PC-3 (cell line): ENCODE results near the gene CHRNB1. TPM values are rescaled to one million over a fixed set of nuclear protein-coding genes. Genes with fewer than 3 reads are reported as not detected.
A peak's percentile ranks its signal among the peaks of the same experiment; 100 is the strongest.

Source experiments
- ATAC-seq: fragments of 200-7000 bp; cut with Tn5 transposase; 2 replicates; pipeline ENCODE4 v1.9.1; 2020; ENCODE audit warnings: mild to moderate bottlenecking, moderate library complexity
- BruUV-seq: library from RNA; stranded (reverse); fragments of 400-500 nt; replicated peaks from 2 replicates; lab custom pipeline; 2021; lab: Mats Ljungman, UMichigan
- CTCF ChIA-PET: fragments of 300-600 bp; sonication (Branson Sonifier 250); formaldehyde crosslinking; loops from one replicate; lab custom pipeline; 2022; ENCODE audit warnings: antibody characterized with exemption; lab: Charles Lee
- POLR2A ChIA-PET: fragments of 300-600 bp; sonication (Branson Sonifier 250); formaldehyde crosslinking; loops from one replicate; lab custom pipeline; 2022; ENCODE audit warnings: antibody characterized with exemption; ENCODE audit not compliant: unreplicated experiment; lab: Charles Lee
- DNase-seq: peaks from one replicate; pipeline ENCODE4 v3.0.0-alpha.2; 2015
- H2AFZ ChIP-seq: fragments of 300-600 bp; sonication (generic); 2 replicates; pipeline ENCODE4 v1.6.0; 2016; ENCODE audit warnings: antibody characterized with exemption, low read length
- H3F3A ChIP-seq: fragments of 300-600 bp; sonication (generic); one replicate; pipeline ENCODE4 v1.6.0; 2017; ENCODE audit warnings: antibody characterized with exemption, low read length, control low read depth, mild to moderate bottlenecking; ENCODE audit not compliant: unreplicated experiment
- H3K27ac ChIP-seq: fragments of 300-600 bp; sonication (generic); 2 replicates; pipeline ENCODE4 v1.5.1; 2016; ENCODE audit warnings: mild to moderate bottlenecking, low read length
- H3K27me3 ChIP-seq: fragments of 300-600 bp; sonication (generic); 2 replicates; pipeline ENCODE4 v1.6.1; 2016; ENCODE audit warnings: low read length, mixed read lengths
- H3K36me3 ChIP-seq: fragments of 300-600 bp; sonication (generic); 2 replicates; pipeline ENCODE4 v1.6.1; 2016; ENCODE audit warnings: low read depth, mixed run types, low read length, mixed read lengths
- H3K4me1 ChIP-seq: fragments of 300-600 bp; sonication (generic); 2 replicates; pipeline ENCODE4 v1.5.1; 2016; ENCODE audit warnings: low read length; ENCODE audit not compliant: insufficient read depth
- H3K4me2 ChIP-seq: fragments of 300-600 bp; sonication (generic); 2 replicates; pipeline ENCODE4 v1.6.0; 2016; ENCODE audit warnings: low read length
- H3K4me3 ChIP-seq: fragments of 300-600 bp; sonication (generic); 2 replicates; pipeline ENCODE4 v1.5.1; 2016; ENCODE audit warnings: mild to moderate bottlenecking, low read length, mixed read lengths
- H3K79me2 ChIP-seq: fragments of 300-600 bp; sonication (generic); 2 replicates; pipeline ENCODE4 v1.6.1; 2017; ENCODE audit warnings: low read length, mixed read lengths
- H3K9ac ChIP-seq: fragments of 300-600 bp; sonication (generic); 2 replicates; pipeline ENCODE4 v1.6.0; 2016; ENCODE audit warnings: mild to moderate bottlenecking, low read length
- H3K9me2 ChIP-seq: fragments of 300-600 bp; sonication (generic); replicated peaks from 2 replicates; pipeline ENCODE4 v1.6.1; 2016; ENCODE audit warnings: mixed run types, low read length, mixed read lengths
- H3K9me3 ChIP-seq: fragments of 300-600 bp; sonication (generic); 2 replicates; pipeline ENCODE4 v1.6.1; 2016; ENCODE audit warnings: low read length, mixed read lengths
- H4K20me1 ChIP-seq: fragments of 300-600 bp; sonication (generic); 2 replicates; pipeline ENCODE4 v1.6.1; 2016; ENCODE audit warnings: low read length, mixed read lengths
- CTCF ChIP-seq: fragments of 300-600 bp; sonication (generic); conservative IDR thresholded peaks from 2 replicates; pipeline ENCODE4 v1.5.1; 2017; ENCODE audit warnings: antibody characterized with exemption, low read depth, mild to moderate bottlenecking, low read length
- EZH2 ChIP-seq: fragments of 300-600 bp; sonication (generic); IDR thresholded peaks from one replicate; pipeline ENCODE4 v1.6.1; 2017; ENCODE audit warnings: antibody characterized with exemption, mild to moderate bottlenecking, low read length; ENCODE audit not compliant: unreplicated experiment
- EZH2phosphoT487 ChIP-seq: fragments of 300-600 bp; sonication (generic); IDR thresholded peaks from 2 replicates; pipeline ENCODE4 v1.6.1; 2018; ENCODE audit warnings: mild to moderate bottlenecking, antibody characterized with exemption, low read length, borderline replicate concordance
- intact Hi-C: fragments of 100-400 bp; cut with micrococcal nuclease; formaldehyde crosslinking; loops from 2 replicates; pipeline ENCODE4 v1.9.0; 2023
- total RNA-seq: library from RNA; depleted of rRNA; stranded (reverse); fragments of >200 nt; gene quantifications from 2 replicates; pipeline ENCODE4 v1.2.3, GENCODE V29; 2014

CHRNB1 gene
- total RNA-seq, 1 experiment from 2014 or later: 2.1 TPM

- CTCF ChIA-PET: no interaction called here
- no peaks in the 10 kb centered on the region for H3F3A ChIP-seq
- H3K4me1 ChIP-seq: peaks cover 21% of the 10 kb centered on the region
- POLR2A ChIA-PET: interaction anchor here (0.6 kb wide), 1 partner anchor 204 kb away, joined by 4 read pairs; no protein-coding TSS in a partner anchor
- TSS peak; percentile 41 for BruUV-seq
- no peaks in the 10 kb centered on the region for H3K9me2 ChIP-seq
- 0 out of 2 replicates have a peak, but pooled peaks cover 2% of the 10 kb centered on the region for H3K36me3 ChIP-seq
- H3K27ac ChIP-seq: peak overlapping the region; percentile 94
- no peak for DNase-seq
- TF ChIP-seq EZH2phosphoT487: no peak
- no peak for TF ChIP-seq EZH2
- 0 out of 2 replicates have a peak, but pooled peaks have one; percentile 13 for TF ChIP-seq CTCF
- peak overlapping the region; percentile 97 for H3K9ac ChIP-seq
- no peaks in the 10 kb centered on the region for H3K9me3 ChIP-seq
- H3K79me2 ChIP-seq: peaks cover 61% of the 10 kb centered on the region
- H3K27me3 ChIP-seq: no peaks in the 10 kb centered on the region
- ATAC-seq: no peak; the same call in 1 of the 2 replicates
- peaks cover 36% of the 10 kb centered on the region for H4K20me1 ChIP-seq
- intact Hi-C loops: loop anchor here (1.0 to 5.0 kb wide), 2 partner anchors 50 to 223 kb away; partner anchors contain the start of genes CLDN7 and TMEM102
- H3K4me3 ChIP-seq: peak overlapping the region; percentile 76
- no peak overlapping the region for H2AFZ ChIP-seq
- peak overlapping the region; percentile 99 for H3K4me2 ChIP-seq
Measured at GRCh38 chr17:7484919-7485377, 40.1 kb downstream of the CHRNB1 start.

GRCh38 chr17:7486181-7486580, 41.3 kb downstream of the CHRNB1 start:
- Histone ChIP-seq H3K4me1 (peaks cover 17% of the 10 kb centered on the region), H3K9me2 (no peaks in the 10 kb centered on the region), H3K79me2 (peaks cover 70% of the 10 kb centered on the region), H3K9me3 (no peaks in the 10 kb centered on the region), H3F3A (no peaks in the 10 kb centered on the region), H2AFZ (no peak overlapping the region), H4K20me1 (peaks cover 45% of the 10 kb centered on the region), H3K4me3 (peak overlapping the region; percentile 76), H3K4me2 (peak overlapping the region; percentile 99), H3K27ac (no peak overlapping the region), H3K27me3 (no peaks in the 10 kb centered on the region), H3K9ac (peak overlapping the region; percentile 97), H3K36me3 (0 out of 2 replicates have a peak, but pooled peaks cover 2% of the 10 kb centered on the region)
- ATAC-seq (no peak), DNase-seq (no peak)
- CTCF ChIA-PET: no interaction called here
- intact Hi-C loops: no loop called here
- POLR2A ChIA-PET: interaction anchor here (0.6 kb wide), 1 partner anchor 52 kb away, joined by 3 read pairs; no protein-coding TSS in a partner anchor
- TF ChIP-seq EZH2 (no peak), EZH2phosphoT487 (no peak), CTCF (no peak)
- no TSS peak for BruUV-seq

GRCh38 chr17:7490144-7490543, 45.3 kb downstream of the CHRNB1 start:
- no peak for ATAC-seq
- TF ChIP-seq EZH2phosphoT487 (no peak), CTCF (no peak), EZH2 (no peak)
- POLR2A ChIA-PET: no interaction called here

More at GRCh38 chr17:7490144-7490543, 45.3 kb downstream of the CHRNB1 start:
- CTCF ChIA-PET: no interaction called here
- no peak for DNase-seq
- H3K79me2 ChIP-seq: peaks cover 100% of the 10 kb centered on the region
- no peak overlapping the region for H3K4me2 ChIP-seq
- H3K9me2 ChIP-seq: no peaks in the 10 kb centered on the region
- H3K27me3 ChIP-seq: no peaks in the 10 kb centered on the region
- no peaks in the 10 kb centered on the region for H3F3A ChIP-seq
- intact Hi-C loops: no loop called here
- H4K20me1 ChIP-seq: peaks cover 61% of the 10 kb centered on the region
- no TSS peak for BruUV-seq
- H3K27ac ChIP-seq: no peak overlapping the region
- H3K4me1 ChIP-seq: peaks cover 17% of the 10 kb centered on the region
- H3K36me3 ChIP-seq: peaks cover 11% of the 10 kb centered on the region; the same call in 1 of the 2 replicates
- H2AFZ ChIP-seq: no peak overlapping the region
- no peak overlapping the region for H3K4me3 ChIP-seq
- H3K9ac ChIP-seq: no peak overlapping the region
- H3K9me3 ChIP-seq: no peaks in the 10 kb centered on the region
